ENCODE data around the gene OR6X1.

DNA sequence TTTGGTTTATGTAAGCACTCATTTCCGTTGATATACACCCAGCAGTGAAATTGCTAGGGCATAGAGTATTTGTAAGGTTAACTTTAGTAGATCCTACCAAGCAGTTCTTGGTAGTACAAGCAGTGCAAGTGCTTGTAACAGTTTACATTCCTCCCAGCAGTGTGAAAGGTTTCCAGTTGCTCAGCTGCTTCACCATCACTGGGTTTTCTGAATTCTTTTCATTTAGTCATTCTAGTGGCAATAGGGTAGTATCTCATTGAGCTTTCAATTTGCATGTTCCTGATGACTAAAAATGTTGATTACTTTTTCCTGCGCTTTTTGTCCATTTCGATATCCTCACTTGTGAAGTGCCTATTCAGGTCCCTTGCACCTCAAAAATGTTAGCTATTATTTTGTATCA lies 47.1 kb downstream of the OR6X1 start:
- TF ChIP-seq POLR2A (IDR thresholded peaks at IDR 0.05) = no peak
- TF ChIP-seq, protein P1, sequence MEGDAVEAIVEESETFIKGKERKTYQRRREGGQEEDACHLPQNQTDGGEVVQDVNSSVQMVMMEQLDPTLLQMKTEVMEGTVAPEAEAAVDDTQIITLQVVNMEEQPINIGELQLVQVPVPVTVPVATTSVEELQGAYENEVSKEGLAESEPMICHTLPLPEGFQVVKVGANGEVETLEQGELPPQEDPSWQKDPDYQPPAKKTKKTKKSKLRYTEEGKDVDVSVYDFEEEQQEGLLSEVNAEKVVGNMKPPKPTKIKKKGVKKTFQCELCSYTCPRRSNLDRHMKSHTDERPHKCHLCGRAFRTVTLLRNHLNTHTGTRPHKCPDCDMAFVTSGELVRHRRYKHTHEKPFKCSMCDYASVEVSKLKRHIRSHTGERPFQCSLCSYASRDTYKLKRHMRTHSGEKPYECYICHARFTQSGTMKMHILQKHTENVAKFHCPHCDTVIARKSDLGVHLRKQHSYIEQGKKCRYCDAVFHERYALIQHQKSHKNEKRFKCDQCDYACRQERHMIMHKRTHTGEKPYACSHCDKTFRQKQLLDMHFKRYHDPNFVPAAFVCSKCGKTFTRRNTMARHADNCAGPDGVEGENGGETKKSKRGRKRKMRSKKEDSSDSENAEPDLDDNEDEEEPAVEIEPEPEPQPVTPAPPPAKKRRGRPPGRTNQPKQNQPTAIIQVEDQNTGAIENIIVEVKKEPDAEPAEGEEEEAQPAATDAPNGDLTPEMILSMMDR (IDR thresholded peaks at IDR 0.05) = no peak
- no peak for TF ChIP-seq EP300 (IDR thresholded peaks at IDR 0.05)
